GM12878 (cell line): Measurements from ENCODE around the gene PTCD2. TPM values are rescaled to one million over a fixed set of nuclear protein-coding genes. Genes with fewer than 3 reads are reported as not detected.

Experiments used
- ATAC-seq: fragments of 200-7000 bp; cut with Tn5 transposase; 3 replicates; pipeline ENCODE4 v1.9.1; 2020; ENCODE audit warnings: mild to moderate bottlenecking, moderate library complexity
- BruUV-seq: library from RNA; stranded (reverse); fragments of 400-500 nt; replicated peaks from 2 replicates; lab custom pipeline; 2021; lab: Mats Ljungman, UMichigan
- CTCF ChIA-PET: fragments of 300-600 bp; sonication (Branson Sonifier 250); formaldehyde crosslinking; extraction: SDS; loops from one replicate; lab custom pipeline; 2021; ENCODE audit warnings: inconsistent platforms; lab: Yijun Ruan, JAX
- POLR2A ChIA-PET: fragments of 350-600 bp; formaldehyde crosslinking; extraction: SDS; loops from one replicate; lab custom pipeline; 2021; ENCODE audit warnings: inconsistent platforms; lab: Charles Lee
- RAD21 ChIA-PET: fragments of 300-600 bp; sonication (Branson Sonifier 250); formaldehyde crosslinking; loops from one replicate; lab custom pipeline; 2023; ENCODE audit warnings: antibody characterized with exemption; ENCODE audit not compliant: unreplicated experiment; lab: Charles Lee
- SMC1A ChIA-PET: fragments of 300-600 bp; sonication (Branson Sonifier 250); formaldehyde crosslinking; loops from one replicate; lab custom pipeline; 2023; ENCODE audit not compliant: unreplicated experiment, uncharacterized antibody; lab: Charles Lee
- DNase-seq: peaks from one replicate; pipeline ENCODE4 v3.0.0-alpha.2; 2011; ENCODE audit warnings: low read depth, low spot score
- FAIRE-seq: peaks from 3 replicates; lab custom pipeline; 2011; peaks lifted over from hg19 to GRCh38; lab: Jason Lieb, UNC
- H2AFZ ChIP-seq: 2 replicates; pipeline ENCODE4 v1.6.0; 2011; ENCODE audit warnings: low read depth, low read length, control low read depth; ENCODE audit not compliant: control insufficient read depth
- H3K27ac ChIP-seq: 2 replicates; pipeline ENCODE4 v1.5.1; 2011; ENCODE audit warnings: control low read depth; ENCODE audit not compliant: control insufficient read depth, insufficient read depth
- H3K27me3 ChIP-seq, 2 experiments: replicated peaks in 1 of 2; 2 replicates each; pipeline versions ENCODE4 v1.6.0 to v1.6.1; 2011; ENCODE audit warnings: low read length in 1 of 2; ENCODE audit not compliant: control insufficient read depth in 2 of 2, insufficient read depth in 2 of 2
- H3K36me3 ChIP-seq, 2 experiments: 2 replicates each; pipeline ENCODE4 v1.5.1; 2011; ENCODE audit warnings: low read length in 1 of 2; ENCODE audit not compliant: control insufficient read depth in 2 of 2, insufficient read depth in 2 of 2
- H3K4me1 ChIP-seq: 2 replicates; pipeline ENCODE4 v1.6.1; 2011; ENCODE audit warnings: mild to moderate bottlenecking, low read length, moderate library complexity, mixed read lengths; ENCODE audit not compliant: control insufficient read depth, insufficient read depth
- H3K4me2 ChIP-seq: 2 replicates; pipeline ENCODE4 v1.6.0; 2011; ENCODE audit warnings: control low read depth; ENCODE audit not compliant: control insufficient read depth, insufficient read depth
- H3K4me3 ChIP-seq: fragments of 200-600 bp; sonication (generic); 2 replicates; pipeline ENCODE4 v1.5.1; 2016
- H3K79me2 ChIP-seq: 2 replicates; pipeline ENCODE4 v1.6.0; 2011; ENCODE audit warnings: low read length; ENCODE audit not compliant: control insufficient read depth, insufficient read depth
- H3K9ac ChIP-seq: 2 replicates; pipeline ENCODE4 v1.8.0; 2011; ENCODE audit warnings: low read length, control low read depth, mixed read lengths; ENCODE audit not compliant: control insufficient read depth, insufficient read depth
- H3K9me3 ChIP-seq: replicated peaks from 3 replicates; pipeline ENCODE4 v1.5.1; 2011; ENCODE audit warnings: mild to moderate bottlenecking, low read length; ENCODE audit not compliant: control insufficient read depth, insufficient read depth
- H4K20me1 ChIP-seq: 2 replicates; pipeline ENCODE4 v1.6.0; 2011; ENCODE audit not compliant: control insufficient read depth, insufficient read depth
- CEBPB ChIP-seq, 2 experiments: fragments of 150-350 bp in 1 of 2; IDR thresholded peaks; 2 replicates each; pipeline ENCODE4 v1.6.1; 2012 to 2014; ENCODE audit warnings: low read depth in 2 of 2, low read length in 2 of 2, borderline replicate concordance in 1 of 2, inconsistent platforms in 1 of 2
- CHD1 ChIP-seq: IDR thresholded peaks from 2 replicates; pipeline ENCODE4 v1.6.1; 2012; ENCODE audit warnings: low read depth, low read length, improper control_type of control experiment
- HSF1 ChIP-seq: fragments of 150-350 bp; IDR thresholded peaks from 2 replicates; pipeline ENCODE4 v1.6.1; 2014; ENCODE audit warnings: mild to moderate bottlenecking, low read depth, low read length
- MYC ChIP-seq: IDR thresholded peaks from 2 replicates; pipeline ENCODE4 v1.6.1; 2011; ENCODE audit warnings: mild to moderate bottlenecking, low read length, moderate library complexity, inconsistent platforms; ENCODE audit not compliant: insufficient read depth, insufficient replicate concordance, insufficient read length, severe bottlenecking
- WGBS: methylation state at CpG from one replicate; pipeline ENCODE4 v1.1.6; 2016; ENCODE audit warnings: low lambda C conversion rate; ENCODE audit not compliant: insufficient replicate concordance, insufficient coverage; ENCODE audit errors: missing lambda C conversion rate; 5-methylcytosine and 5-hydroxymethylcytosine counted together
- in situ Hi-C: fragments of 300-500 bp; cut with MboI; formaldehyde crosslinking; loops from 9 replicates; pipeline ENCODE4 v1.14.3; 2018; ENCODE audit warnings: mixed read lengths
- intact Hi-C: fragments of 100-400 bp; cut with micrococcal nuclease; formaldehyde crosslinking; loops from one replicate; pipeline ENCODE4 v1.14.2; 2022; ENCODE audit not compliant: unreplicated experiment
- polyA plus RNA-seq, 11 experiments: library from polyadenylated mRNA; depleted of rRNA in 4 of 11; unstranded in 6 of 11; stranded (reverse) in 5 of 11; fragments of >200 nt; fragmentation: Nextera tagmentation in 4 of 11; fragmentation: Illumina TruSeq in 1 of 11; extraction: Ambion mirVana in 4 of 11; extraction: Trizol in 1 of 11; gene quantifications; 1 replicate in 1 of 11; 2 replicates in 10 of 11; pipeline versions ENCODE4 v1.2.1 to v1.2.3, GENCODE V29; 2011 to 2016; ENCODE audit warnings: inconsistent platforms in 2 of 11, missing spikeins in 2 of 11, low read depth in 1 of 11
- total RNA-seq, 4 experiments: library from RNA; depleted of rRNA in 3 of 4; stranded (reverse); fragments of >200 nt in 3 of 4; fragmentation: Illumina TruSeq in 1 of 4; extraction: Trizol in 1 of 4; gene quantifications; 2 replicates each; pipeline versions ENCODE4 v1.2.1 to v1.2.3, GENCODE V29; 2013 to 2021
- TF ChIP-seq, protein P1 (sequence below): fragments of 450-650 bp; IDR thresholded peaks from 2 replicates; pipeline ENCODE4 v1.6.1; 2016; ENCODE audit warnings: mild to moderate bottlenecking
- TF ChIP-seq, protein P2 (sequence below): fragments of 450-650 bp; conservative IDR thresholded peaks from 2 replicates; pipeline ENCODE4 v1.6.1; 2017; ENCODE audit warnings: mild to moderate bottlenecking, moderate library complexity

The PTCD2 gene
- total and polyA plus RNA-seq, 10 of the 15 experiments (the other 5 are each of a cell fraction or from before 2014, with no cell fraction given): 8.7 to 15.0 (median 11.9) TPM

DNA sequence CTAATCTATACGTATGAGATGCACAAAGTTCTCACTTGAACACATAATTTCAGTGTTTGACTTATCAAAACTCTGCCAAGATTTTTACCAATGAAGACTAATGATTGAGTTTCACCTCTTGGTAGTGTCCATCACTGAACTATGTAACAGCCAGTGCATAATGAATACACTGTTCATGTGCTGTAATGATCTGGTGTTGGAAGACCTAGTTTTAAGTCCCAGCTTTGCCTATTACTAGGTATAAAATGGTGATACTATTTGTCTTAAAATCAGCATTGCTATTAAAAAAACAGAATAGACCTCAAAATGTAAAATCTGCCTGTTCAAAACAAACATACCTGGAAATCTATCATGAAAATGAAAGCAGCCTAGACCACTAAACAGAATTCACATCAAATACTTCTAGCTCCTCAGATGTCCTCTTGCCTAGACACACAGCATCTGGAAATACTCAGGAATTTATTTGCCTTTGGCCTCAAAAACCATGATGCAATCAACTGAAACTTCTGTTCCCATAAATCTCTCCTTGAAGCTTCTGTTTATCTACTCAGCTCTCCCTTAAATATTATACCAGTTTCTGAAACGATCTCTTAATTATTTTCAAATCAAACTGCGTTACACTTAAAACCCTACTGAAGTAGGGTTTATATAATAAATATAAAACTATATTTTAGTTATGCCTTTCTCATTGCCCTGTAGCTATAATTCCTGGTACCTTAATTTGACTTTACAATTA, 38.2 kb upstream of the PTCD2 start (continued):
- no peak for TF ChIP-seq HSF1

GRCh38 chr5:72282878-72283277, 37.3 kb upstream of the PTCD2 start:
- in situ Hi-C loops: no loop called here
- Histone ChIP-seq H4K20me1 (no peaks in the 10 kb centered on the region), H3K27ac (no peak overlapping the region), H3K79me2 (peaks cover 3% of the 10 kb centered on the region), H3K4me1 (no peaks in the 10 kb centered on the region; the same call in 1 of the 2 replicates), H3K4me3 (no peak overlapping the region), H2AFZ (no peak overlapping the region), H3K4me2 (no peak overlapping the region), H3K9me3 (no peaks in the 10 kb centered on the region), H3K9ac (no peak overlapping the region), H3K27me3 (no peaks in the 10 kb centered on the region), H3K36me3 (peaks cover 2 to 9% of the 10 kb centered on the region in 2 experiments; a peak in 2 of 4 replicates)
- ChIA-PET RAD21 (interaction anchor here (0.5 to 1.9 kb wide), 6 partner anchors 10 to 146 kb away, joined by 3 to 5 read pairs (median 4); no protein-coding TSS in a partner anchor), CTCF (interaction anchor here (1.0 to 8.5 kb wide), 5 partner anchors 10 to 38 kb away, joined by 3 to 59 read pairs (median 3); no protein-coding TSS in a partner anchor), SMC1A (interaction anchor here (1.0 to 2.1 kb wide), 9 partner anchors 9 to 59 kb away, joined by 3 to 10 read pairs (median 4); no protein-coding TSS in a partner anchor), POLR2A (interaction anchor here (1.8 kb wide), 1 partner anchor 10 kb away, joined by 5 read pairs; no protein-coding TSS in a partner anchor)
- TF ChIP-seq MYC (no peak), CEBPB (IDR thresholded peaks at IDR 0.05; ENCODE audit: borderline replicate concordance in 1 of 2, low read depth in 2 of 2, low read length in 2 of 2) (no peak), CHD1 (no peak)
- TF ChIP-seq, protein P1, sequence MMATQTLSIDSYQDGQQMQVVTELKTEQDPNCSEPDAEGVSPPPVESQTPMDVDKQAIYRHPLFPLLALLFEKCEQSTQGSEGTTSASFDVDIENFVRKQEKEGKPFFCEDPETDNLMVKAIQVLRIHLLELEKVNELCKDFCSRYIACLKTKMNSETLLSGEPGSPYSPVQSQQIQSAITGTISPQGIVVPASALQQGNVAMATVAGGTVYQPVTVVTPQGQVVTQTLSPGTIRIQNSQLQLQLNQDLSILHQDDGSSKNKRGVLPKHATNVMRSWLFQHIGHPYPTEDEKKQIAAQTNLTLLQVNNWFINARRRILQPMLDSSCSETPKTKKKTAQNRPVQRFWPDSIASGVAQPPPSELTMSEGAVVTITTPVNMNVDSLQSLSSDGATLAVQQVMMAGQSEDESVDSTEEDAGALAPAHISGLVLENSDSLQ: no peak
- TF ChIP-seq, protein P2, sequence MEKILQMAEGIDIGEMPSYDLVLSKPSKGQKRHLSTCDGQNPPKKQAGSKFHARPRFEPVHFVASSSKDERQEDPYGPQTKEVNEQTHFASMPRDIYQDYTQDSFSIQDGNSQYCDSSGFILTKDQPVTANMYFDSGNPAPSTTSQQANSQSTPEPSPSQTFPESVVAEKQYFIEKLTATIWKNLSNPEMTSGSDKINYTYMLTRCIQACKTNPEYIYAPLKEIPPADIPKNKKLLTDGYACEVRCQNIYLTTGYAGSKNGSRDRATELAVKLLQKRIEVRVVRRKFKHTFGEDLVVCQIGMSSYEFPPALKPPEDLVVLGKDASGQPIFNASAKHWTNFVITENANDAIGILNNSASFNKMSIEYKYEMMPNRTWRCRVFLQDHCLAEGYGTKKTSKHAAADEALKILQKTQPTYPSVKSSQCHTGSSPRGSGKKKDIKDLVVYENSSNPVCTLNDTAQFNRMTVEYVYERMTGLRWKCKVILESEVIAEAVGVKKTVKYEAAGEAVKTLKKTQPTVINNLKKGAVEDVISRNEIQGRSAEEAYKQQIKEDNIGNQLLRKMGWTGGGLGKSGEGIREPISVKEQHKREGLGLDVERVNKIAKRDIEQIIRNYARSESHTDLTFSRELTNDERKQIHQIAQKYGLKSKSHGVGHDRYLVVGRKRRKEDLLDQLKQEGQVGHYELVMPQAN: no peak
- no TSS peak for BruUV-seq
- FAIRE-seq: no peak
- no peak for DNase-seq
- no peak for ATAC-seq
- WGBS: 92% methylated on average over 2 of the region's 2 CpGs
- intact Hi-C loops: no loop called here
